Testis (tissue), 2 donors: Measurements from ENCODE around the gene RPL10.

Experiments
- CTCF ChIP-seq, 3 experiments: fragments of 450-650 bp in 2 of 3; fragments of 200-600 bp in 1 of 3; sonication (generic) in 1 of 3; IDR thresholded peaks; one replicate each; pipeline ENCODE4 v1.5.1; 2016 to 2019; ENCODE audit warnings: antibody characterized with exemption in 3 of 3, mild to moderate bottlenecking in 2 of 3, moderate library complexity in 1 of 3
- POLR2A ChIP-seq: fragments of 450-650 bp; IDR thresholded peaks from one replicate; pipeline ENCODE4 v1.6.1; 2017; ENCODE audit warnings: antibody characterized with exemption, mild to moderate bottlenecking, moderate library complexity

- TF ChIP-seq CTCF (IDR thresholded peaks at IDR 0.05) = no peak
- no peak for TF ChIP-seq POLR2A
Measured at GRCh38 chrX:154444755-154445246, 46.6 kb downstream of the RPL10 start.
